Astrocyte (in vitro differentiated cells and primary cell): ENCODE measurements around the gene KCNK10.

Experiments
- CTCF ChIP-seq: IDR thresholded peaks from 2 replicates; pipeline ENCODE4 v1.5.1; 2011; ENCODE audit warnings: low read depth, mild to moderate bottlenecking, inconsistent platforms, low read length, moderate library complexity; ENCODE audit not compliant: insufficient read depth
- EZH2 ChIP-seq: IDR thresholded peaks from 2 replicates; pipeline ENCODE4 v1.6.1; 2012; ENCODE audit warnings: mild to moderate bottlenecking, low read length, inconsistent platforms; ENCODE audit not compliant: insufficient read depth

DNA sequence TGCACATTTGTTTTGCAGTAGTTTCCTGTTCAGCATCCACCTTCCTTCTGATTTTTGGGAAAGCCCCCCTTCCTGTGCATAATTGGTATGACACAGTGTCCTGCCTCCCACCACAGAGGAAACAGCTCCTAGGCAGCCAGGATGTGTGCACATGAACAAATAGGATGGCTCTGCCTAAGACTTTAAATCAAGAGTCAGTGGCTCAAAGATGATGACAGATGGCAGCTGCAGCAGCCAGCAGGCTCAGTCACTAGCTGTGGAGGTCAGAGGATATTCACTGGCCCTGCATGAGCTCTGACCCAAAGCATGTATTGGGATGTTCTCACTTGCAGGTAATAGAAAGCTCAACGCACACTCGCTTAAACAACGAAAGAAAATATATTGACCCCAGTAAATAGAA lies 90.3 kb downstream of the KCNK10 start:
- TF ChIP-seq CTCF (no peak), EZH2 (no peak)
